ENCODE data around the gene FBXL15. TPM values are rescaled to one million over a fixed set of nuclear protein-coding genes. Genes with fewer than 3 reads are reported as not detected.

FBXL15 gene
- total and polyA plus RNA-seq, 9 of the 15 experiments (the other 6 are each of a cell fraction or from before 2014, with no cell fraction given), result 0.08 to 25.9 (median 3.5) TPM

DNA sequence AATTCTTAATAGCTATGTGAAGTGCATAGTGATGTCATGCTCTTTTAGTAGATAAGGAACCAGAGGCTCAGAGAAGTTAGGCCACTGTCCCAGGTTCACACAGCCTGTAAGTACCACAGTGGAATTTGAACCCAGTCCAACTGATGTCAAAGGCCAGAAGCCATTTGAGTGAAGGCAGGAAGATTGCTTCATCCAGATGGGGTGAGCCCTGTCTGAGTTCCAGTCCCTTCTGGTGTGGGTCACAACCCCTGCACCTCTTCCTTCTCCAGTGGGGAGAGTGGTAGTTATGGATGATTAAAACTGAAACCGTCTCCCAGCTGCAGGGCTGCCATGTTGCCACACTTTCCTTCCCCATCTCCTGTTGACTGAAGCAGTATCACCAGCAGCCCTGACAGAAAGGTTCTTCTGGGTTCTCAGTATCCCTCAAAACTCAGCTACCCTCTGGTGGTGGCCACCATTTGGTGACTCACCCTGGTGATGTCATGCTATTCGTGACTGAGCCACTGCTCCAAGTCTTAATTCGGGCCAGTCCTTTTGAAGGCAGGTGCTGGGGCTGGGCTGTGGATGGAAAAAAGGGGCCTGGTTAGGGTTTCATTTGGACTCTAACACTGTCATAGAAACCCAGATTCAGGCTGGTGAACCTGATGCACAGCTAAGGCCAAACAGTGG, 32.2 kb downstream of the FBXL15 start (continued):
- TF ChIP-seq ZBTB12 (CRISPR knock-in tag; IDR thresholded peaks at IDR 0.05) (peak; percentile 30; the same call in 1 of the 2 replicates), HDAC2 (IDR thresholded peaks at IDR 0.05) (peak; percentile 47; the same call in 1 of the 2 replicates), CEBPB (tag; IDR thresholded peaks at IDR 0.05) (peak; percentile 27; the same call in 1 of the 2 replicates), PKNOX1 (IDR thresholded peaks at IDR 0.05) (peak; percentile 38), CEBPG (CRISPR knock-in tag; IDR thresholded peaks at IDR 0.05) (peak; percentile 56; the same call in 1 of the 2 replicates), CEBPG (tag; conservative IDR thresholded peaks at IDR 0.05 in 1 of 2, IDR thresholded peaks at IDR 0.05 in 1 of 2) (peak; percentile 13 to 74; a peak in 2 of 4 replicates), RBM14 (IDR thresholded peaks at IDR 0.05; ENCODE audit: borderline replicate concordance, insufficient read depth, low read depth, low read length) (no peak), CREB1 (IDR thresholded peaks at IDR 0.05) (no peak), CREB1 (CRISPR knock-in tag; IDR thresholded peaks at IDR 0.05) (peak; percentile 29; the same call in 1 of the 2 replicates), SMARCE1 (IDR thresholded peaks at IDR 0.05) (peak; percentile 66; the same call in 1 of the 2 replicates), ZNF592 (IDR thresholded peaks at IDR 0.05) (peak; percentile 83), FOXA3 (CRISPR knock-in tag; conservative IDR thresholded peaks at IDR 0.05 in 1 of 2, IDR thresholded peaks at IDR 0.05 in 1 of 2) (no peak), L3MBTL2 (IDR thresholded peaks at IDR 0.05) (peak; percentile 51; the same call in 1 of the 2 replicates), ZNF408 (CRISPR knock-in tag; IDR thresholded peaks at IDR 0.05; ENCODE audit: low read depth) (no peak), HNRNPLL (IDR thresholded peaks at IDR 0.05; ENCODE audit: low read depth, low read length, poor library complexity, severe bottlenecking) (no peak), SMARCA4 (IDR thresholded peaks at IDR 0.05) (0 out of 2 replicates have a peak, but pooled peaks have one; percentile 39), LEF1 (IDR thresholded peaks at IDR 0.05) (no peak), NR4A1 (CRISPR knock-in tag; IDR thresholded peaks at IDR 0.05) (no peak), NR4A1 (tag; IDR thresholded peaks at IDR 0.05) (0 out of 2 replicates have a peak, but pooled peaks have one; percentile 27)
